H9 (cell line): Measurements from ENCODE around the gene MICOS13. TPM values are rescaled to one million over a fixed set of nuclear protein-coding genes. Genes with fewer than 3 reads are reported as not detected.

ENCODE experiments used
- DNase-seq: peaks from one replicate; pipeline ENCODE4 v3.0.0-alpha.2; 2017
- H2AFZ ChIP-seq: one replicate; pipeline ENCODE4 v1.6.1; 2013; ENCODE audit warnings: mild to moderate bottlenecking, low read length, control low read depth, moderate library complexity
- H2AK5ac ChIP-seq: 2 replicates; pipeline ENCODE4 v1.6.1; 2013; ENCODE audit warnings: low read length, control low read depth, mixed read lengths; ENCODE audit not compliant: insufficient read length
- H2BK120ac ChIP-seq: one replicate; pipeline ENCODE4 v1.6.1; 2013; ENCODE audit warnings: low read depth, mild to moderate bottlenecking, low read length, control low read depth, inconsistent platforms; ENCODE audit not compliant: poor library complexity, severe bottlenecking
- H2BK12ac ChIP-seq: 2 replicates; pipeline ENCODE4 v1.6.1; 2013; ENCODE audit warnings: low read length, control low read depth, mixed read lengths, low read depth; ENCODE audit not compliant: insufficient read length
- H2BK15ac ChIP-seq: 2 replicates; pipeline ENCODE4 v1.6.1; 2013; ENCODE audit warnings: low read depth, low read length, control low read depth
- H2BK20ac ChIP-seq: one replicate; pipeline ENCODE4 v1.6.1; 2013; ENCODE audit warnings: low read depth, mild to moderate bottlenecking, low read length, control low read depth, inconsistent platforms; ENCODE audit not compliant: poor library complexity, severe bottlenecking
- H2BK5ac ChIP-seq: 2 replicates; pipeline ENCODE4 v1.6.1; 2013; ENCODE audit warnings: low read length, control low read depth, mixed read lengths; ENCODE audit not compliant: insufficient read length
- H3K14ac ChIP-seq: 2 replicates; pipeline ENCODE4 v1.6.1; 2013; ENCODE audit warnings: low read length, control low read depth; ENCODE audit not compliant: insufficient read depth
- H3K18ac ChIP-seq: 2 replicates; pipeline ENCODE4 v1.6.1; 2013; ENCODE audit warnings: low read depth, mild to moderate bottlenecking, mixed read lengths, low read length, control low read depth; ENCODE audit not compliant: insufficient read length
- H3K23ac ChIP-seq: 2 replicates; pipeline ENCODE4 v1.6.1; 2013; ENCODE audit warnings: low read length, control low read depth, mixed read lengths, low read depth; ENCODE audit not compliant: insufficient read length
- H3K23me2 ChIP-seq: 2 replicates; pipeline ENCODE4 v1.6.1; 2013; ENCODE audit warnings: low read depth, mild to moderate bottlenecking, mixed read lengths, low read length, control low read depth; ENCODE audit not compliant: insufficient read length, poor library complexity, severe bottlenecking
- H3K27ac ChIP-seq: 2 replicates; pipeline ENCODE4 v1.5.1; 2013; ENCODE audit warnings: low read length, control low read depth, mixed read lengths, low read depth; ENCODE audit not compliant: insufficient read length
- H3K27me3 ChIP-seq: 2 replicates; pipeline ENCODE4 v1.6.1; 2013; ENCODE audit warnings: low read length, control low read depth, inconsistent platforms; ENCODE audit not compliant: insufficient read depth
- H3K4ac ChIP-seq: 2 replicates; pipeline ENCODE4 v1.6.1; 2013; ENCODE audit warnings: low read depth, mild to moderate bottlenecking, control low read depth, inconsistent platforms, low read length, moderate library complexity
- H3K4me1 ChIP-seq: 2 replicates; pipeline ENCODE4 v1.6.1; 2013; ENCODE audit warnings: low read length, control low read depth, inconsistent platforms; ENCODE audit not compliant: insufficient read depth
- H3K4me2 ChIP-seq: 2 replicates; pipeline ENCODE4 v1.6.1; 2013; ENCODE audit warnings: low read length, control low read depth, mixed read lengths; ENCODE audit not compliant: insufficient read length, insufficient read depth
- H3K56ac ChIP-seq: 2 replicates; pipeline ENCODE4 v1.6.1; 2013; ENCODE audit warnings: low read depth, mild to moderate bottlenecking, mixed read lengths, low read length, control low read depth; ENCODE audit not compliant: insufficient read length
- H3K79me1 ChIP-seq: 2 replicates; pipeline ENCODE4 v1.6.1; 2013; ENCODE audit warnings: low read depth, mild to moderate bottlenecking, moderate library complexity, low read length, control low read depth, inconsistent platforms; ENCODE audit not compliant: insufficient read depth, poor library complexity, severe bottlenecking
- H3K79me2 ChIP-seq: 2 replicates; pipeline ENCODE4 v1.6.1; 2013; ENCODE audit warnings: low read length, control low read depth, inconsistent platforms; ENCODE audit not compliant: insufficient read depth
- H3K9ac ChIP-seq: 2 replicates; pipeline ENCODE4 v1.6.1; 2013; ENCODE audit warnings: low read length, control low read depth, mixed read lengths; ENCODE audit not compliant: insufficient read length; ENCODE audit errors: extremely low read depth
- H3K9me3 ChIP-seq: one replicate; pipeline ENCODE4 v1.6.1; 2013; ENCODE audit warnings: low read depth, low read length, inconsistent platforms; ENCODE audit not compliant: control insufficient read depth
- H3T11ph ChIP-seq: one replicate; pipeline ENCODE4 v1.6.1; 2013; ENCODE audit warnings: mild to moderate bottlenecking, low read length, control low read depth, inconsistent platforms
- H4K20me1 ChIP-seq: one replicate; pipeline ENCODE4 v1.6.1; 2013; ENCODE audit not compliant: control insufficient read depth, insufficient read length, insufficient read depth
- H4K5ac ChIP-seq: 2 replicates; pipeline ENCODE4 v1.6.1; 2013; ENCODE audit warnings: low read depth, mild to moderate bottlenecking, mixed read lengths, low read length, control low read depth; ENCODE audit not compliant: insufficient read length
- H4K8ac ChIP-seq: replicated peaks from 2 replicates; pipeline ENCODE4 v1.6.1; 2013; ENCODE audit warnings: low read length, control low read depth, mixed read lengths, low read depth; ENCODE audit not compliant: insufficient read length
- H4K91ac ChIP-seq: 2 replicates; pipeline ENCODE4 v1.6.1; 2013; ENCODE audit warnings: low read depth, mild to moderate bottlenecking, moderate library complexity, mixed read lengths, low read length, control low read depth; ENCODE audit not compliant: insufficient read length
- H3K27ac Mint-ChIP-seq, 3 experiments: 2 replicates in 2 of 3; 3 replicates in 1 of 3; pipeline ENCODE4 v1.8.0; 2020 to 2021; ENCODE audit warnings: mixed read lengths in 3 of 3, mild to moderate bottlenecking in 1 of 3, moderate library complexity in 1 of 3
- H3K27me3 Mint-ChIP-seq: 2 replicates; pipeline ENCODE4 v1.8.0; 2021; ENCODE audit warnings: low read depth, mild to moderate bottlenecking, moderate library complexity, mixed read lengths
- H3K36me3 Mint-ChIP-seq, 3 experiments: 2 replicates in 2 of 3; 3 replicates in 1 of 3; pipeline ENCODE4 v1.8.0; 2020 to 2021; ENCODE audit warnings: low read depth in 3 of 3, mixed read lengths in 3 of 3; ENCODE audit not compliant: insufficient read depth in 1 of 3
- H3K4me1 Mint-ChIP-seq, 2 experiments: 2 replicates each; pipeline ENCODE4 v1.8.0; 2020; ENCODE audit warnings: mixed read lengths in 2 of 2
- H3K4me3 Mint-ChIP-seq, 2 experiments: 2 replicates in 1 of 2; 3 replicates in 1 of 2; pipeline ENCODE4 v1.8.0; 2020 to 2021; ENCODE audit warnings: mild to moderate bottlenecking in 2 of 2, mixed read lengths in 2 of 2, moderate library complexity in 1 of 2
- H3K9me3 Mint-ChIP-seq, 2 experiments: 2 replicates in 1 of 2; 3 replicates in 1 of 2; pipeline ENCODE4 v1.8.0; 2020; ENCODE audit warnings: mild to moderate bottlenecking in 2 of 2, mixed read lengths in 2 of 2, moderate library complexity in 1 of 2
- CTCF ChIP-seq: fragments of 200-600 bp; sonication (generic); conservative IDR thresholded peaks from 3 replicates; pipeline ENCODE4 v1.8.0; 2021; ENCODE audit warnings: antibody characterized with exemption, mild to moderate bottlenecking
- WGBS: extraction: QIAGEN DNeasy Blood & Tissue Kit; methylation state at CpG from one replicate; pipeline ENCODE4 v1.1.7; 2013; ENCODE audit warnings: missing lambda C conversion rate, low lambda C conversion rate, mixed read lengths; ENCODE audit not compliant: insufficient read length; ENCODE audit errors: extremely low coverage; 5-methylcytosine and 5-hydroxymethylcytosine counted together
- total RNA-seq: library from RNA; stranded (reverse); gene quantifications from 2 replicates; pipeline ENCODE4 v1.2.1, GENCODE V29; 2021

The MICOS13 gene
- total RNA-seq, 1 experiment from 2014 or later: 23.8 TPM

DNA sequence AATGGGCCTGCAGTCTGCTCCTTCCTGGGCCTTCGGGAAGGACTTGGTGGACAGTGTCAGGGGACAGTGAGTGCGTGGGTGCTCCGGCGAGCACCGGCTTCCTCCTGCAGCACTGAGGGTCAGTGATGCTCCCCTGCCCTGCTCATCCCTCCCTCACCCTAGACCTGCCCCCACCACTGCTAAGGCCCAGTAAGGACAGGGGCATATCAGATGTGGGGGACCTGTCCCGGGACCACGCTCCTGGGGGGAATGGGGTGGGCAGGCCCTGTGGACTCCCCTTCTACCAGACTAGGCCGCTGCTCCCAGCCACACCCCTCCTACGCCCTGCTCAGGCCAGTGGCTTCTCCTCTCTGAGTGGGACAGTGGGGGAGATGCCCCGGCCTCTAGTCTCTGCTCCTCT lies 3.2 kb downstream of the MICOS13 start:
- no peak overlapping the region for H2BK20ac ChIP-seq
- H4K20me1 ChIP-seq: no peaks in the 10 kb centered on the region
- H2AFZ ChIP-seq: no peak overlapping the region
- H3K56ac ChIP-seq: no peak overlapping the region
- no peak overlapping the region for H3K4ac ChIP-seq
- no peaks in the 10 kb centered on the region; the same call in 1 of the 2 replicates for H3K4me1 ChIP-seq
- peaks cover 0 to 2% of the 10 kb centered on the region in 2 experiments; a peak in 2 of 5 replicates for H3K9me3 Mint-ChIP-seq
- H3K27ac Mint-ChIP-seq: no peak overlapping the region; a peak in 1 of 7 replicates
- TF ChIP-seq CTCF: no peak
- H2BK120ac ChIP-seq: no peak overlapping the region
- H2BK15ac ChIP-seq: no peak overlapping the region
- H3K27ac ChIP-seq: no peak overlapping the region
- H3K23me2 ChIP-seq: peaks cover 14% of the 10 kb centered on the region
- no peak overlapping the region for H4K8ac ChIP-seq
- no peak overlapping the region for H3K14ac ChIP-seq
- H3T11ph ChIP-seq: no peak overlapping the region
- no peak overlapping the region for H3K9ac ChIP-seq
- peaks cover 8% of the 10 kb centered on the region for H3K27me3 Mint-ChIP-seq
- H4K5ac ChIP-seq: no peak overlapping the region
- no peak overlapping the region for H4K91ac ChIP-seq
- no peaks in the 10 kb centered on the region for H3K79me1 ChIP-seq
- H3K4me1 Mint-ChIP-seq: peaks cover 19 to 27% of the 10 kb centered on the region in 2 experiments
- H3K27me3 ChIP-seq: no peaks in the 10 kb centered on the region
- peaks cover 6 to 13% (median 9%) of the 10 kb centered on the region in 3 experiments; a peak in 5 of 7 replicates for H3K36me3 Mint-ChIP-seq
- no peak overlapping the region for H2AK5ac ChIP-seq
- no peak overlapping the region for H2BK12ac ChIP-seq
- no peaks in the 10 kb centered on the region for H3K79me2 ChIP-seq
- no peak for DNase-seq
- H3K9me3 ChIP-seq: no peaks in the 10 kb centered on the region
- no peak overlapping the region for H3K18ac ChIP-seq
- no peak overlapping the region for H3K4me2 ChIP-seq
- no peak overlapping the region for H3K4me3 Mint-ChIP-seq
- no CpG with 5 or more reads among the region's 10 CpGs for WGBS
- no peak overlapping the region for H3K23ac ChIP-seq
- no peak overlapping the region for H2BK5ac ChIP-seq
